CD4-positive, alpha-beta T cell treated with Interferon gamma for 1 hour (primary cell): ENCODE results near the gene CDCA5.
"Not testable (repeated sequence)": the region's sequence is repeated elsewhere in the genome, so short reads cannot be mapped to it uniquely, and the experiment has no call there.

ENCODE experiments used
- DNase-seq: peaks from one replicate; pipeline ENCODE4 v3.0.0-alpha.2; 2020

Gene CDCA5

GRCh38 chr11:65118891-65119669 is 35.2 kb upstream of the CDCA5 start:
- not testable (repeated sequence) for DNase-seq

- DNase-seq: no peak
Measured at GRCh38 chr11:65118097-65118837, 34.4 kb upstream of the CDCA5 start.

GRCh38 chr11:65117206-65118096 is 33.6 kb upstream of the CDCA5 start, which contains the start of gene ZNHIT2:
ZNHIT2 (minus strand) TSS chr11:65117701; CDS start chr11:65117653, 48 bp downstream.
- peak; percentile 99 for DNase-seq

GRCh38 chr11:65116370-65117205 is 32.7 kb upstream of the CDCA5 start:
- peak; percentile 56 for DNase-seq

GRCh38 chr11:65115361-65116082 is 31.7 kb upstream of the CDCA5 start:
- DNase-seq: no peak

- no peak for DNase-seq
Measured at GRCh38 chr11:65114538-65115171, 30.8 kb upstream of the CDCA5 start.

GRCh38 chr11:65113839-65114238 is 30.0 kb upstream of the CDCA5 start:
- DNase-seq: no peak

GRCh38 chr11:65113361-65113756 is 29.5 kb upstream of the CDCA5 start:
- no peak for DNase-seq

- DNase-seq: peak; percentile 76
Measured at GRCh38 chr11:65112546-65113360, 28.9 kb upstream of the CDCA5 start.

- peak; percentile 94 for DNase-seq
Measured at GRCh38 chr11:65111744-65112545, 28.1 kb upstream of the CDCA5 start, which contains the start of gene TM7SF2. TM7SF2 (plus strand) TSS chr11:65111872; CDS start chr11:65112016, 144 bp downstream.

GRCh38 chr11:65111159-65111743 is 27.4 kb upstream of the CDCA5 start:
- DNase-seq: no peak

GRCh38 chr11:65110354-65110861 is 26.6 kb upstream of the CDCA5 start:
- peak; percentile 89 for DNase-seq

GRCh38 chr11:65109231-65110198 is 25.7 kb upstream of the CDCA5 start:
- no peak for DNase-seq

- DNase-seq: no peak
Measured at GRCh38 chr11:65108469-65109123, 24.8 kb upstream of the CDCA5 start.

- DNase-seq: no peak
Measured at GRCh38 chr11:65107751-65108468, 24.1 kb upstream of the CDCA5 start.

GRCh38 chr11:65107078-65107477 is 23.2 kb upstream of the CDCA5 start:
- no peak for DNase-seq
